Liver (tissue), 3 donors: Measurements from ENCODE around the gene TPRA1.

ENCODE experiments used
- CTCF ChIP-seq: fragments of 150-350 bp; IDR thresholded peaks from 2 replicates; pipeline ENCODE4 v1.5.1; 2017; ENCODE audit warnings: improper control_type of control experiment, low read depth, low read length; ENCODE audit not compliant: missing input control
- RAD21 ChIP-seq, 2 donors: IDR thresholded peaks; 2 replicates each; pipeline ENCODE4 v1.6.1; 2016; ENCODE audit warnings: antibody characterized with exemption in 2 of 2, mild to moderate bottlenecking in 2 of 2
- donor health status: healthy.
- donor health status: healthy.

DNA sequence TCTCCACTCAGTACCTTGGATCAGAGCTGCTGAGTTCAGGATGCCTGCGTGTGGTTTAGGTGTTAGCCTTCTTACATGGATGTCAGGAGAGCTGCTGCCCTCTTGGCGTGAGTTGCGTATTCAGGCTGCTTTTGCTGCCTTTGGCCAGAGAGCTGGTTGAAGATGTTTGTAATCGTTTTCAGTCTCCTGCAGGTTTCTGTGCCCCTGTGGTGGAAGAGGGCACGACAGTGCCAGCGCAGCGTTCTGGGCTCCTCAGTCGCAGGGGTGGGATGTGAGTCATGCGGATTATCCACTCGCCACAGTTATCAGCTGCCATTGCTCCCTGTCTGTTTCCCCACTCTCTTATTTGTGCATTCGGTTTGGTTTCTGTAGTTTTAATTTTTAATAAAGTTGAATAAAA is 31.5 kb upstream of the TPRA1 start:
- TF ChIP-seq RAD21 (IDR thresholded peaks at IDR 0.05) (no peak), CTCF (no peak)
